Transverse colon (tissue), 4 donors: ENCODE results near the gene TOE1. TPM values are rescaled to one million over a fixed set of nuclear protein-coding genes. Genes with fewer than 3 reads are reported as not detected.

ENCODE experiments used
- DNase-seq: peaks from one replicate; pipeline ENCODE4 v3.0.0-alpha.2; 2019
- H3K27ac ChIP-seq, 4 donors: fragments of 200-600 bp; sonication (generic); 2 replicates each; pipeline ENCODE4 v1.5.1; 2016 to 2018; ENCODE audit warnings: inconsistent platforms in 4 of 4
- H3K27me3 ChIP-seq: fragments of 200-600 bp; sonication (generic); 2 replicates; pipeline ENCODE4 v1.5.1; 2017; ENCODE audit warnings: inconsistent platforms
- H3K36me3 ChIP-seq, 4 donors: fragments of 200-600 bp; sonication (generic); 2 replicates each; pipeline ENCODE4 v1.5.1; 2017 to 2019; ENCODE audit warnings: inconsistent platforms in 4 of 4
- H3K4me1 ChIP-seq, 4 donors: fragments of 200-600 bp; sonication (generic); 2 replicates each; pipeline ENCODE4 v1.5.1; 2017 to 2020; ENCODE audit warnings: inconsistent platforms in 4 of 4
- H3K4me3 ChIP-seq, 4 donors: fragments of 200-600 bp; sonication (generic); 1 replicate in 1 of 4; 2 replicates in 3 of 4; pipeline versions ENCODE4 v1.5.1 to v1.6.1; 2017 to 2019; ENCODE audit warnings: inconsistent platforms in 4 of 4
- H3K9me3 ChIP-seq, 2 donors: fragments of 200-600 bp; sonication (generic); 2 replicates each; pipeline ENCODE4 v1.5.1; 2017 to 2019; ENCODE audit warnings: inconsistent platforms in 2 of 2
- EP300 ChIP-seq: sonication (generic); formaldehyde crosslinking; IDR thresholded peaks from one replicate; pipeline ENCODE4 v1.6.1; 2017; ENCODE audit warnings: antibody characterized with exemption, low read depth
- POLR2A ChIP-seq: fragments of 450-650 bp; IDR thresholded peaks from one replicate; pipeline ENCODE4 v1.6.1; 2016; ENCODE audit warnings: antibody characterized with exemption, mild to moderate bottlenecking, moderate library complexity
- POLR2AphosphoS5 ChIP-seq, 3 donors: sonication (generic); formaldehyde crosslinking; IDR thresholded peaks; one replicate each; pipeline ENCODE4 v1.6.1; 2016; ENCODE audit warnings: antibody characterized with exemption in 3 of 3
- WGBS, 2 donors: methylation state at CpG; one replicate each; pipeline ENCODE4 v1.1.5; 2018; ENCODE audit warnings: low coverage in 1 of 2; 5-methylcytosine and 5-hydroxymethylcytosine counted together
- in situ Hi-C, 4 donors: fragments of 200-750 bp; cut with MboI; loops; one replicate each; pipeline versions ENCODE4 v1.15.0 to v1.15.1; 2017; ENCODE audit warnings: low sequenced_read_pairs in 3 of 4, low pct_ligation_motif_present in 1 of 4, low pct_unique_long_range_greater_than_20kb in 1 of 4
- intact Hi-C: fragments of 100-400 bp; cut with DNase I; formaldehyde crosslinking; loops from one replicate; pipeline ENCODE4 v1.15.1; 2023; ENCODE audit warnings: low total_unique reads
- total RNA-seq, 4 donors: library from RNA; depleted of rRNA; stranded (reverse); fragments of >200 nt; gene quantifications; one replicate each; pipeline ENCODE4 v1.1.0, GENCODE V29; 2016
- TF ChIP-seq, protein P1 (sequence below), 5 experiments: fragments of 200-600 bp in 3 of 5; fragments of 450-650 bp in 2 of 5; sonication (generic) in 3 of 5; IDR thresholded peaks; 1 replicate in 2 of 5; 2 replicates in 3 of 5; pipeline ENCODE4 v1.5.1; 2016 to 2017; ENCODE audit warnings: antibody characterized with exemption in 5 of 5, inconsistent platforms in 3 of 5, mild to moderate bottlenecking in 2 of 5, moderate library complexity in 1 of 5

The TOE1 gene
- total RNA-seq, 4 donors from 2014 or later = 4.8 to 58.7 (median 16.4) TPM

DNA sequence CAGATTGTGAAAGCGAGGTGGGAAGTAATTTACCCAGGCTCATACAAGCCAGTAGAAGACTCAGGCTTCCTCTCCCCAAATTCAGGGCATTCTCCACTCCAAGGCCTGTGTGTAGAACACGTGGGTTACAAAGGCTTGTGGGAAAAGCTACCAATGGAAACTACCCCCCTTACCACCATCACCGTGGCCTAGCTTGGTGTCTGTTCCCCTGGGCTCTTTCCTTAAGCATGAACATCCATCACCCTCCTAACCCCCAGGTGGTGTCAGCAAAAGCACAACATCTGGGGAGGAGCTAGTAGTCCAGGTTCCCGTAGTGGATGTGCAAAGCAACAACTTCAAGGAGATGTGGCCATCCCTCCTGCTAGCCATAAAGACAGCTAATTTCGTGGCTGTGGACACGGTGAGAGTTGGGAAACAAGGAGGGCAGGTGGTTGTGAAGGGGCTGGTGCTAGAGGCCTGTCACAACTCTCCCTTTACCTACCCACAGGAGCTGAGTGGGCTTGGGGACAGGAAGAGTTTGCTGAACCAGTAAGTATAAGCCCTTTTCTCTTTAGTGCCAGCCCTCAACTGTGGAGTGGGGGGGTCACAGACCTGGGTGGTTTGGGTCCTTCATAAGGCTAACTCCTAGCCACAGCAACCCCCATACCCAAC lies 971 bp downstream of the TOE1 start:
- H3K4me1 ChIP-seq = peaks cover 9 to 50% (median 37%) of the 10 kb centered on the region in 4 donors
- 20% methylated on average over 6 of the region's 6 CpGs; no CpG with 5 or more reads in 1 of the 2 donors for WGBS, 2 donors
- intact Hi-C loops = no loop called here
- DNase-seq = no peak
- TF ChIP-seq EP300 (no peak), POLR2A (no peak)
- H3K4me3 ChIP-seq = peak overlapping the region; percentile 60 to 89 (median 68)
- no peaks in the 10 kb centered on the region for H3K9me3 ChIP-seq
- in situ Hi-C loops = loop anchor here in 1 of 4 donors (10.0 kb wide), 1 partner anchor 234 kb away; no protein-coding TSS in a partner anchor
- peaks cover 0 to 26% (median 9%) of the 10 kb centered on the region in 4 donors for H3K36me3 ChIP-seq
- H3K27ac ChIP-seq = peak overlapping the region; percentile 90 to 98 (median 96)
- H3K27me3 ChIP-seq = no peaks in the 10 kb centered on the region

- in situ Hi-C loops = loop anchor here in 1 of 4 donors (10.0 kb wide), 1 partner anchor 230 kb away; no protein-coding TSS in a partner anchor
These were observed 4.5 kb downstream of the TOE1 start for GRCh38 chr1:45344499-45344898.

GRCh38 chr1:45345014-45345413 lies 5.0 kb downstream of the TOE1 start:
- Histone ChIP-seq H3K4me3 (no peak overlapping the region), H3K27ac (no peak overlapping the region), H3K27me3 (no peaks in the 10 kb centered on the region), H3K4me1 (peaks cover 9 to 31% (median 21%) of the 10 kb centered on the region in 4 donors), H3K36me3 (peaks cover 0 to 26% (median 9%) of the 10 kb centered on the region in 4 donors), H3K9me3 (no peaks in the 10 kb centered on the region)
- TF ChIP-seq POLR2A (no peak), POLR2AphosphoS5 (IDR thresholded peaks at IDR 0.05) (no peak), EP300 (no peak)
- TF ChIP-seq, protein P1, sequence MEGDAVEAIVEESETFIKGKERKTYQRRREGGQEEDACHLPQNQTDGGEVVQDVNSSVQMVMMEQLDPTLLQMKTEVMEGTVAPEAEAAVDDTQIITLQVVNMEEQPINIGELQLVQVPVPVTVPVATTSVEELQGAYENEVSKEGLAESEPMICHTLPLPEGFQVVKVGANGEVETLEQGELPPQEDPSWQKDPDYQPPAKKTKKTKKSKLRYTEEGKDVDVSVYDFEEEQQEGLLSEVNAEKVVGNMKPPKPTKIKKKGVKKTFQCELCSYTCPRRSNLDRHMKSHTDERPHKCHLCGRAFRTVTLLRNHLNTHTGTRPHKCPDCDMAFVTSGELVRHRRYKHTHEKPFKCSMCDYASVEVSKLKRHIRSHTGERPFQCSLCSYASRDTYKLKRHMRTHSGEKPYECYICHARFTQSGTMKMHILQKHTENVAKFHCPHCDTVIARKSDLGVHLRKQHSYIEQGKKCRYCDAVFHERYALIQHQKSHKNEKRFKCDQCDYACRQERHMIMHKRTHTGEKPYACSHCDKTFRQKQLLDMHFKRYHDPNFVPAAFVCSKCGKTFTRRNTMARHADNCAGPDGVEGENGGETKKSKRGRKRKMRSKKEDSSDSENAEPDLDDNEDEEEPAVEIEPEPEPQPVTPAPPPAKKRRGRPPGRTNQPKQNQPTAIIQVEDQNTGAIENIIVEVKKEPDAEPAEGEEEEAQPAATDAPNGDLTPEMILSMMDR (IDR thresholded peaks at IDR 0.05) = no peak
- in situ Hi-C loops (loop anchor here in 1 of 4 donors (10.0 kb wide), 1 partner anchor 230 kb away; no protein-coding TSS in a partner anchor), intact Hi-C loops (no loop called here)
- WGBS, 2 donors = 97% methylated on average over 13 of the region's 13 CpGs; no CpG with 5 or more reads in 1 of the 2 donors
- no peak for DNase-seq

More at GRCh38 chr1:45344499-45344898, 4.5 kb downstream of the TOE1 start:
- H3K9me3 ChIP-seq = no peaks in the 10 kb centered on the region
- H3K27ac ChIP-seq = no peak overlapping the region
- intact Hi-C loops = no loop called here
- TF ChIP-seq POLR2AphosphoS5 (IDR thresholded peaks at IDR 0.05) = no peak
- no peak for TF ChIP-seq POLR2A
- TF ChIP-seq, protein P1 (IDR thresholded peaks at IDR 0.05) = no peak
- TF ChIP-seq EP300 = no peak
- 89% methylated on average over 2 of the region's 2 CpGs; no CpG with 5 or more reads in 1 of the 2 donors for WGBS, 2 donors
- H3K27me3 ChIP-seq = no peaks in the 10 kb centered on the region
- peaks cover 9 to 31% (median 21%) of the 10 kb centered on the region in 4 donors for H3K4me1 ChIP-seq
- no peak overlapping the region for H3K4me3 ChIP-seq
- peaks cover 0 to 26% (median 9%) of the 10 kb centered on the region in 4 donors for H3K36me3 ChIP-seq
- no peak for DNase-seq

GRCh38 chr1:45346473-45346872 lies 6.5 kb downstream of the TOE1 start:
- 81% methylated on average over 2 of the region's 2 CpGs; no CpG with 5 or more reads in 1 of the 2 donors for WGBS, 2 donors
- intact Hi-C loops (no loop called here), in situ Hi-C loops (loop anchor here in 1 of 4 donors (10.0 kb wide), 1 partner anchor 228 kb away; no protein-coding TSS in a partner anchor)
- H3K27ac ChIP-seq = no peak overlapping the region
- no peak overlapping the region for H3K4me3 ChIP-seq
- no peak for TF ChIP-seq EP300
- TF ChIP-seq, protein P1 (IDR thresholded peaks at IDR 0.05) = no peak
- no peak for DNase-seq
- peaks cover 2 to 20% (median 11%) of the 10 kb centered on the region in 4 donors for H3K4me1 ChIP-seq
- no peaks in the 10 kb centered on the region for H3K27me3 ChIP-seq
- no peaks in the 10 kb centered on the region for H3K9me3 ChIP-seq
- H3K36me3 ChIP-seq = peaks cover 0 to 26% (median 9%) of the 10 kb centered on the region in 4 donors
